DND-41 (cell line): ENCODE data around the gene AFAP1.

Experiments
- ATAC-seq: fragments of 200-7000 bp; cut with Tn5 transposase; 3 replicates; pipeline ENCODE4 v1.9.1; 2021; ENCODE audit warnings: low read depth; ENCODE audit not compliant: insufficient read depth
- DNase-seq: peaks from one replicate; pipeline ENCODE4 v3.0.0-alpha.2; 2020
- H2AFZ ChIP-seq: 2 replicates; pipeline ENCODE4 v1.6.0; 2012; ENCODE audit warnings: low read depth, low read length
- H3K27ac ChIP-seq: 2 replicates; pipeline ENCODE4 v1.5.1; 2012; ENCODE audit warnings: low read length, inconsistent platforms
- H3K27me3 ChIP-seq: fragments of 200-600 bp; sonication (generic); 2 replicates; pipeline ENCODE4 v1.6.0; 2012; ENCODE audit warnings: low read length, mild to moderate bottlenecking, inconsistent platforms; ENCODE audit not compliant: insufficient read depth, poor library complexity
- H3K36me3 ChIP-seq: 2 replicates; pipeline ENCODE4 v1.5.1; 2012; ENCODE audit warnings: low read length, inconsistent platforms; ENCODE audit not compliant: insufficient read depth
- H3K4me1 ChIP-seq: 2 replicates; pipeline ENCODE4 v1.5.1; 2012; ENCODE audit warnings: mild to moderate bottlenecking, low read length; ENCODE audit not compliant: insufficient read depth
- H3K4me2 ChIP-seq: 2 replicates; pipeline ENCODE4 v1.6.0; 2012; ENCODE audit warnings: mild to moderate bottlenecking, moderate library complexity, low read length, inconsistent platforms; ENCODE audit not compliant: insufficient read depth
- H3K4me3 ChIP-seq, 2 experiments: fragments of 200-600 bp in 1 of 2; shearing (Covaris generic) in 1 of 2; 2 replicates each; pipeline ENCODE4 v1.5.1; 2012 to 2016; ENCODE audit warnings: inconsistent platforms in 2 of 2, low read length in 2 of 2, mild to moderate bottlenecking in 2 of 2, low read depth in 1 of 2, moderate library complexity in 1 of 2
- H3K79me2 ChIP-seq: 2 replicates; pipeline ENCODE4 v1.6.0; 2012; ENCODE audit warnings: low read length, inconsistent platforms; ENCODE audit not compliant: insufficient read depth
- H3K9ac ChIP-seq: 2 replicates; pipeline ENCODE4 v1.6.0; 2012; ENCODE audit warnings: low read depth, mild to moderate bottlenecking, inconsistent platforms, low read length, moderate library complexity
- H3K9me3 ChIP-seq: 2 replicates; pipeline ENCODE4 v1.5.1; 2012; ENCODE audit warnings: low read length, moderate library complexity, mild to moderate bottlenecking, inconsistent platforms; ENCODE audit not compliant: insufficient read depth, severe bottlenecking
- H4K20me1 ChIP-seq: 2 replicates; pipeline ENCODE4 v1.6.0; 2012; ENCODE audit warnings: low read length; ENCODE audit not compliant: insufficient read depth
- EZH2 ChIP-seq: IDR thresholded peaks from 3 replicates; pipeline ENCODE4 v1.6.1; 2012; ENCODE audit warnings: borderline replicate concordance, low read depth, mild to moderate bottlenecking, moderate library complexity, low read length, inconsistent platforms; ENCODE audit not compliant: severe bottlenecking
- TF ChIP-seq, protein P1 (sequence below): IDR thresholded peaks from 2 replicates; pipeline ENCODE4 v1.5.1; 2012; ENCODE audit warnings: borderline replicate concordance, low read length, moderate library complexity, mild to moderate bottlenecking; ENCODE audit not compliant: poor library complexity, severe bottlenecking; ENCODE audit errors: extremely low read depth

The AFAP1 gene

DNA sequence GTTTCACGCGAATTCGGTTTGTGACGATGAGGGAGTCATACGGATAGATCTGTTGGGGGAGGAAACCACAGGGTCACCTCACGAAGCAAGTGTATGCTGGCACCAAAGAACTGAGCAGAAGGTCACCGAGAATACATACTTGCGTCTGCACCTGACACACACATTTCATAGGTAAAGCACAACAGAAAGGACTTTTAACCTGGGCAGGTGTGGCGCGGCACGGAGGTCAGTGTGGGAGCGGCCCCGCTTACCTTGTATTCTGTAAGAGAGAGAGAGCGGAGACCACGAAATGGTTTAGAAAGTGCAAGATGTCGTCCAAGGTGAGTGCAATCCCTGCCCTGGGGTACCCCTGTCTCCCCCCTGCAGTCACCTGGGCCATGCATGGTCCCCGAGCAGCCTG is 43.6 kb upstream of the AFAP1 start:
- peaks cover 15% of the 10 kb centered on the region for H3K27me3 ChIP-seq
- H3K79me2 ChIP-seq, result no peaks in the 10 kb centered on the region
- no peaks in the 10 kb centered on the region for H3K4me1 ChIP-seq
- no peaks in the 10 kb centered on the region for H3K9me3 ChIP-seq
- TF ChIP-seq, protein P1, sequence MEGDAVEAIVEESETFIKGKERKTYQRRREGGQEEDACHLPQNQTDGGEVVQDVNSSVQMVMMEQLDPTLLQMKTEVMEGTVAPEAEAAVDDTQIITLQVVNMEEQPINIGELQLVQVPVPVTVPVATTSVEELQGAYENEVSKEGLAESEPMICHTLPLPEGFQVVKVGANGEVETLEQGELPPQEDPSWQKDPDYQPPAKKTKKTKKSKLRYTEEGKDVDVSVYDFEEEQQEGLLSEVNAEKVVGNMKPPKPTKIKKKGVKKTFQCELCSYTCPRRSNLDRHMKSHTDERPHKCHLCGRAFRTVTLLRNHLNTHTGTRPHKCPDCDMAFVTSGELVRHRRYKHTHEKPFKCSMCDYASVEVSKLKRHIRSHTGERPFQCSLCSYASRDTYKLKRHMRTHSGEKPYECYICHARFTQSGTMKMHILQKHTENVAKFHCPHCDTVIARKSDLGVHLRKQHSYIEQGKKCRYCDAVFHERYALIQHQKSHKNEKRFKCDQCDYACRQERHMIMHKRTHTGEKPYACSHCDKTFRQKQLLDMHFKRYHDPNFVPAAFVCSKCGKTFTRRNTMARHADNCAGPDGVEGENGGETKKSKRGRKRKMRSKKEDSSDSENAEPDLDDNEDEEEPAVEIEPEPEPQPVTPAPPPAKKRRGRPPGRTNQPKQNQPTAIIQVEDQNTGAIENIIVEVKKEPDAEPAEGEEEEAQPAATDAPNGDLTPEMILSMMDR, result no peak
- TF ChIP-seq EZH2, result no peak
- H4K20me1 ChIP-seq, result 0 out of 2 replicates have a peak, but pooled peaks cover 2% of the 10 kb centered on the region
- no peak overlapping the region for H3K9ac ChIP-seq
- DNase-seq (no peak), ATAC-seq (no peak)
- H3K27ac ChIP-seq, result no peak overlapping the region
- H3K36me3 ChIP-seq, result no peaks in the 10 kb centered on the region
- no peak overlapping the region for H3K4me3 ChIP-seq
- no peak overlapping the region for H2AFZ ChIP-seq
- no peak overlapping the region for H3K4me2 ChIP-seq

DNA sequence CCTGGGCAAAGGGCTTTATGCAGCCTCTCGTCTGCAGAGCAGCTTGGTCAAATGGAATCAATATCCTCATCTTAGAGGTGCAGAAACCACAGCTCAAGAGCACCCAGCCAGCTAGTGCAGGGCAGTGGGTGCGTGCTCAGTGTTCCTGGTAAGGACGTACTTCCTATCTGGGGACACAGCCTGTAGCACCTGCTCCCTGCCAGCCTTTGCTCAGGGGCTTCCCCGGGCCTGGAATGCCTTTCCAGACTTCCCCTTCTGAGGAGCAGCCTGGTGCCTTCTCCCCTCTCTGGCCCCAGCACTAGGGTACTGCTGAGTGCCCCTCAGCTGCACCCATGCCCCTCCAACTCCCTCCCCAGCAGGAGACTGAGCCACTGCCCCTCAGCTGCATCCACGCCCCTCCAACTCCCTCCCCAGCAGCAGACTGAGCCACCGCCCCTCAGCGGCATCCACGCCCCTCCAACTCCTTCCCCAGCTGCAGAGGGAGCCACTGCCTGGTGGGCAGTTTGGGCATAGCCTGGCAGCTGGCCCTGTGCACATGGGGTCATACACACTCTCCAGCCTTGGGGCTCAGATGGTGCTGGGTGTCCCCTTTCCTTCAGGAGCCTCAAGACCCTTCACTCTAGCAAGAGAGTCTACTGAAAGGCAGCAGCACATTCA is 42.2 kb upstream of the AFAP1 start:
- Histone ChIP-seq H3K4me1 (no peaks in the 10 kb centered on the region), H3K9ac (no peak overlapping the region), H4K20me1 (0 out of 2 replicates have a peak, but pooled peaks cover 2% of the 10 kb centered on the region), H3K36me3 (no peaks in the 10 kb centered on the region), H3K79me2 (no peaks in the 10 kb centered on the region), H3K27ac (no peak overlapping the region), H3K4me2 (no peak overlapping the region), H2AFZ (no peak overlapping the region), H3K9me3 (no peaks in the 10 kb centered on the region), H3K4me3 (no peak overlapping the region), H3K27me3 (peaks cover 18% of the 10 kb centered on the region)
- TF ChIP-seq EZH2, result no peak
- TF ChIP-seq, protein P1, result no peak
- no peak for DNase-seq
- ATAC-seq, result no peak

DNA sequence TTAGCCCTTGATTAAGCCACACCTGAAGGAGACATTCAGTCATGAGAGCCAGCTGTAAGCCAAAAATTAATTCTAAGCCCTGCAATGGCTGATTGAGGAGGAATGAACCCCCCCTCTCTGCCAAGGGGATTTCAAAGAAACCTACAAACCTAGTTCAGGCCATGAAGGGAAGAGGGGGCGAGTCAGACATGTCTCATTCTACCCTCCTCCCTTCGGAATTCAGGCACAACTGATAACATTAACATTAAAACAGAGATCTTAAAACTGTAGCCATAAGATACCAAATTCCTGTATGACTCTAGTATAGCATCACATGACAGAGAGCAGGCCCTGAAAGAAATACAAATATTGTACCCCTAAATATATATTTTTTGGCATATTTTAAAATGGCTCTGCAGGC is 40.4 kb upstream of the AFAP1 start:
- Histone ChIP-seq H3K79me2 (no peaks in the 10 kb centered on the region), H3K27ac (no peak overlapping the region), H2AFZ (no peak overlapping the region), H3K4me2 (no peak overlapping the region), H3K4me1 (no peaks in the 10 kb centered on the region), H3K4me3 (no peak overlapping the region), H4K20me1 (0 out of 2 replicates have a peak, but pooled peaks cover 2% of the 10 kb centered on the region), H3K9ac (no peak overlapping the region), H3K9me3 (no peaks in the 10 kb centered on the region), H3K36me3 (no peaks in the 10 kb centered on the region), H3K27me3 (peaks cover 18% of the 10 kb centered on the region)
- ATAC-seq (no peak), DNase-seq (no peak)
- no peak for TF ChIP-seq EZH2
- TF ChIP-seq, protein P1, result no peak
